Measurements from ENCODE around the gene DOCK6. TPM values are rescaled to one million over a fixed set of nuclear protein-coding genes. Genes with fewer than 3 reads are reported as not detected.

DOCK6 gene
- total and polyA plus RNA-seq, 2 of the 13 experiments (the other 11 are each of a cell fraction or from before 2014, with no cell fraction given), result 5.4 to 38.1 TPM

GRCh38 chr19:11239377-11240000 lies 22.8 kb downstream of the DOCK6 start, which contains the start of gene ANGPTL8 (continued):
- peak; percentile 44; the same call in 1 of the 2 replicates for TF ChIP-seq BORCS8-MEF2B (CRISPR knock-in tag; IDR thresholded peaks at IDR 0.05)
- TF ChIP-seq ZNF446 (CRISPR knock-in tag; IDR thresholded peaks at IDR 0.05), result no peak; the same call in 1 of the 2 replicates
- peak; percentile 73 for TF ChIP-seq AGO1 (IDR thresholded peaks at IDR 0.05; ENCODE audit: low read depth, low read length, poor library complexity, severe bottlenecking)
- peak; percentile 92 for TF ChIP-seq ARNTL (CRISPR knock-in tag; IDR thresholded peaks at IDR 0.05)
- peak; percentile 93 for TF ChIP-seq ZNF317 (CRISPR knock-in tag; IDR thresholded peaks at IDR 0.05)
- no peak for TF ChIP-seq ZMYM2 (CRISPR knock-in tag; IDR thresholded peaks at IDR 0.05)
- TF ChIP-seq RFXAP (CRISPR knock-in tag; IDR thresholded peaks at IDR 0.05; ENCODE audit: borderline replicate concordance), result peak; percentile 93
- TF ChIP-seq HOXD1 (CRISPR knock-in tag; IDR thresholded peaks at IDR 0.05), result peak; percentile 93
- no peak for TF ChIP-seq MAF1 (CRISPR knock-in tag; IDR thresholded peaks at IDR 0.05; ENCODE audit: borderline replicate concordance)
- peak; percentile 90 for TF ChIP-seq SP5 (CRISPR knock-in tag; IDR thresholded peaks at IDR 0.05; ENCODE audit: borderline replicate concordance, low read depth)
- no peak for TF ChIP-seq CREB3 (CRISPR knock-in tag; IDR thresholded peaks at IDR 0.05)
- no peak for TF ChIP-seq REL (CRISPR knock-in tag; conservative IDR thresholded peaks at IDR 0.05)
- TF ChIP-seq NCOR1 (IDR thresholded peaks at IDR 0.05; ENCODE audit: borderline replicate concordance, low read length), result peak; percentile 67; the same call in 1 of the 2 replicates
- TF ChIP-seq ZFP36L1 (CRISPR knock-in tag; IDR thresholded peaks at IDR 0.05), result peak; percentile 89; the same call in 1 of the 2 replicates
- TF ChIP-seq ZNF639 (CRISPR knock-in tag; conservative IDR thresholded peaks at IDR 0.05), result no peak; the same call in 1 of the 2 replicates
- TF ChIP-seq SAFB2 (CRISPR knock-in tag; IDR thresholded peaks at IDR 0.05; ENCODE audit: borderline replicate concordance, low read depth), result 0 out of 2 replicates have a peak, but pooled peaks have one; percentile 40
- peak; percentile 92 for TF ChIP-seq KDM6A (CRISPR knock-in tag; IDR thresholded peaks at IDR 0.05; ENCODE audit: low read depth)
- TF ChIP-seq ZNF776 (CRISPR knock-in tag; IDR thresholded peaks at IDR 0.05), result no peak
- TF ChIP-seq ZBTB46 (CRISPR knock-in tag; IDR thresholded peaks at IDR 0.05; ENCODE audit: borderline replicate concordance), result peak; percentile 84; the same call in 1 of the 2 replicates
- no peak for TF ChIP-seq RFX5 (IDR thresholded peaks at IDR 0.05; ENCODE audit: low read depth, low read length)
- TF ChIP-seq ZNF558 (CRISPR knock-in tag; IDR thresholded peaks at IDR 0.05; ENCODE audit: borderline replicate concordance), result peak; percentile 86; the same call in 1 of the 2 replicates
- TF ChIP-seq ZEB1 (IDR thresholded peaks at IDR 0.05; ENCODE audit: insufficient replicate concordance, low read depth), result peak; percentile 29
- 0 out of 2 replicates have a peak, but pooled peaks have one; percentile 65 for TF ChIP-seq ZNF30 (CRISPR knock-in tag; IDR thresholded peaks at IDR 0.05)
- no peak for TF ChIP-seq PCBP2 (optimal IDR thresholded peaks at IDR 0.05; ENCODE audit: low read depth, low read length, poor library complexity, severe bottlenecking)
- peak; percentile 73 for TF ChIP-seq RCOR2 (CRISPR knock-in tag; IDR thresholded peaks at IDR 0.05)
- TF ChIP-seq KLF15 (CRISPR knock-in tag; IDR thresholded peaks at IDR 0.05; ENCODE audit: borderline replicate concordance), result 0 out of 2 replicates have a peak, but pooled peaks have one; percentile 47
- no peak for TF ChIP-seq CBX2 (IDR thresholded peaks at IDR 0.05; ENCODE audit: low read depth, low read length)
- no peak for TF ChIP-seq CBX2 (CRISPR knock-in tag; IDR thresholded peaks at IDR 0.05; ENCODE audit: low read depth)

All from HepG2 (cell line).